Osteoblast (primary cell): ENCODE data around the gene PUM1. TPM values are rescaled to one million over a fixed set of nuclear protein-coding genes. Genes with fewer than 3 reads are reported as not detected.

Source experiments
- DNase-seq: peaks from one replicate; pipeline ENCODE4 v3.0.0; 2011; ENCODE audit warnings: low spot score, mixed read lengths; ENCODE audit not compliant: insufficient read length; ENCODE audit errors: missing footprints
- H2AFZ ChIP-seq: 2 replicates; pipeline ENCODE4 v1.6.0; 2011; ENCODE audit warnings: mild to moderate bottlenecking, low read length
- H3K27ac ChIP-seq: 2 replicates; pipeline ENCODE4 v1.5.1; 2011; ENCODE audit warnings: mild to moderate bottlenecking, low read depth, low read length, moderate library complexity
- H3K27me3 ChIP-seq: 2 replicates; pipeline ENCODE4 v1.6.0; 2012; ENCODE audit warnings: mild to moderate bottlenecking, control low read depth, inconsistent platforms, low read length, moderate library complexity; ENCODE audit not compliant: insufficient read depth
- H3K36me3 ChIP-seq: 2 replicates; pipeline ENCODE4 v1.5.1; 2011; ENCODE audit warnings: mild to moderate bottlenecking, low read length, control low read depth, moderate library complexity; ENCODE audit not compliant: insufficient read depth
- H3K4me1 ChIP-seq: 2 replicates; pipeline ENCODE4 v1.5.1; 2011; ENCODE audit warnings: mild to moderate bottlenecking, low read length, control low read depth, moderate library complexity; ENCODE audit not compliant: insufficient read depth
- H3K4me2 ChIP-seq: 2 replicates; pipeline ENCODE4 v1.6.0; 2011; ENCODE audit warnings: mild to moderate bottlenecking, low read length; ENCODE audit not compliant: insufficient read depth
- H3K4me3 ChIP-seq: fragments of 200-600 bp; sonication (generic); 3 replicates; pipeline ENCODE4 v1.5.1; 2012; ENCODE audit warnings: mild to moderate bottlenecking, low read length, inconsistent platforms; ENCODE audit not compliant: insufficient read depth
- H3K79me2 ChIP-seq: 2 replicates; pipeline ENCODE4 v1.6.0; 2012; ENCODE audit warnings: mild to moderate bottlenecking, low read length, control low read depth, inconsistent platforms; ENCODE audit not compliant: insufficient read depth
- H3K9me3 ChIP-seq: 2 replicates; pipeline ENCODE4 v1.5.1; 2011; ENCODE audit warnings: low read depth, low read length, control low read depth
- H4K20me1 ChIP-seq: 2 replicates; pipeline ENCODE4 v1.6.0; 2012; ENCODE audit warnings: mild to moderate bottlenecking, low read length, control low read depth; ENCODE audit not compliant: insufficient read depth
- CTCF ChIP-seq: IDR thresholded peaks from 2 replicates; pipeline ENCODE4 v1.5.1; 2011; ENCODE audit warnings: mild to moderate bottlenecking, low read depth, low read length, moderate library complexity; ENCODE audit errors: extremely low read depth
- total RNA-seq: library from RNA; depleted of rRNA; stranded (reverse); fragments of >200 nt; gene quantifications from 2 replicates; pipeline ENCODE4 v1.2.3, GENCODE V29; 2012

Gene PUM1
- total RNA-seq, 1 donor = 68.8 TPM

- TF ChIP-seq CTCF = peak; percentile 80
- Histone ChIP-seq H4K20me1 (peaks cover 12% of the 10 kb centered on the region), H3K9me3 (no peaks in the 10 kb centered on the region), H3K4me3 (no peak overlapping the region), H3K79me2 (peaks cover 5% of the 10 kb centered on the region), H3K4me2 (no peak overlapping the region), H3K27me3 (no peaks in the 10 kb centered on the region), H3K36me3 (peaks cover 26% of the 10 kb centered on the region), H2AFZ (no peak overlapping the region), H3K27ac (no peak overlapping the region), H3K4me1 (peaks cover 8% of the 10 kb centered on the region)
- DNase-seq = no peak
These were observed 136.2 kb downstream of the PUM1 start for GRCh38 chr1:30929135-30929889.

GRCh38 chr1:30928789-30929134 is 136.8 kb downstream of the PUM1 start:
- peaks cover 21% of the 10 kb centered on the region for H3K36me3 ChIP-seq
- no peak overlapping the region for H3K4me3 ChIP-seq
- H3K9me3 ChIP-seq = no peaks in the 10 kb centered on the region
- peaks cover 5% of the 10 kb centered on the region for H3K79me2 ChIP-seq
- H3K27me3 ChIP-seq = no peaks in the 10 kb centered on the region
- TF ChIP-seq CTCF = no peak
- peaks cover 2% of the 10 kb centered on the region for H3K4me1 ChIP-seq
- no peak overlapping the region for H3K4me2 ChIP-seq
- no peak for DNase-seq
- peaks cover 9% of the 10 kb centered on the region for H4K20me1 ChIP-seq
- no peak overlapping the region for H2AFZ ChIP-seq
- no peak overlapping the region for H3K27ac ChIP-seq

GRCh38 chr1:30928171-30928570 is 137.3 kb downstream of the PUM1 start:
- H3K79me2 ChIP-seq = no peaks in the 10 kb centered on the region
- no peak overlapping the region for H3K4me2 ChIP-seq
- DNase-seq = no peak
- TF ChIP-seq CTCF = no peak
- peaks cover 15% of the 10 kb centered on the region for H3K36me3 ChIP-seq
- H3K4me1 ChIP-seq = no peaks in the 10 kb centered on the region
- no peaks in the 10 kb centered on the region for H3K9me3 ChIP-seq
- peaks cover 5% of the 10 kb centered on the region for H4K20me1 ChIP-seq
- H2AFZ ChIP-seq = no peak overlapping the region
- H3K27me3 ChIP-seq = no peaks in the 10 kb centered on the region
- H3K4me3 ChIP-seq = no peak overlapping the region
- no peak overlapping the region for H3K27ac ChIP-seq

GRCh38 chr1:30927448-30927847 is 138.1 kb downstream of the PUM1 start:
- Histone ChIP-seq H2AFZ (no peak overlapping the region), H3K4me3 (no peak overlapping the region)

More at GRCh38 chr1:30927448-30927847, 138.1 kb downstream of the PUM1 start:
- Histone ChIP-seq H3K4me2 (no peak overlapping the region), H3K27ac (no peak overlapping the region), H3K9me3 (no peaks in the 10 kb centered on the region), H3K4me1 (no peaks in the 10 kb centered on the region), H3K27me3 (no peaks in the 10 kb centered on the region), H3K79me2 (no peaks in the 10 kb centered on the region), H3K36me3 (peaks cover 11% of the 10 kb centered on the region), H4K20me1 (peaks cover 5% of the 10 kb centered on the region)
- no peak for TF ChIP-seq CTCF
- DNase-seq = no peak
